ENCODE results near the gene PKD1L1. TPM values are rescaled to one million over a fixed set of nuclear protein-coding genes. Genes with fewer than 3 reads are reported as not detected.

Gene PKD1L1
- total RNA-seq, 1 donor from 2014 or later = under 0.01 TPM

- DNase-seq (ENCODE audit: low spot score) = no peak
Measured at GRCh38 chr7:47875998-47876744, 72.1 kb downstream of the PKD1L1 start.

GRCh38 chr7:47875406-47875805, 72.9 kb downstream of the PKD1L1 start:
- DNase-seq (ENCODE audit: low spot score) = no peak

GRCh38 chr7:47873762-47874161, 74.5 kb downstream of the PKD1L1 start:
- no peak for DNase-seq (ENCODE audit: low spot score)

DNA sequence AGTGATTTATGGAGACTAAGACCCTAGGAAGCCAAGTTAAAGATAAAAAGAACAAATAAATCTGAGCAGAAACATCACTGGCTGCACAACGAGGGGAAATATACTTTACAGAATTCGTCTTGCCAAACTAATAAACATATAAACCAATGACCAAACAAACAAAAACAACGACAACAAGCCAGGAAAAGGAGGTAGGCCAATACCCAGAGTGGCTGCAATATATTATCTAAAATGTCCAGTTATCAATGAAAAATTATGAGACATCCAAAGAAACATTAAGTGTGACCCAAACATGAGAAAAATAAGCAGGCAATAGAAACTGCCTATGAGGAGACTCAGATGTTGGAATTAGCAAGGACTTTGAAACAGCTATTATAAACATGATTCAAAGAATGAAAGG, 81.0 kb downstream of the PKD1L1 start:
- no peak for DNase-seq (ENCODE audit: low spot score)

DNA sequence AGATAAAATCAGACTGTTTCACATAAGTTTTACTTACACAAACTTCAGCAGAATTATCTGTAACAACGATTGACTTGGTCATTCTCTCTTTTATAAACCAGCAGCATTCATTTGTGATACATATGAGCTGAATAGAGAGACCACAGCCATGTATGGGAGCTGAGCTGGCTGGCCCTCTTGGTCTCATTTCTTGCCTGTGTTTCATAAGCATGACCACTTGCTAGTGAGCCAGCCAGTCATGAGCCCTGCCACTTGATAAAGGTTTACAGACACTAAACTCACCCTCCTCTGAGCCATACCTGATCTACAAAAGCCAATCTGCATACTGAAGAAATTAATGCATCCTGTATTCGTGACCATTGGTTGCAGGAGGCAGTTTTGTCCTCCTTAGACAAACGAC, 82.1 kb downstream of the PKD1L1 start:
- no peak for DNase-seq (ENCODE audit: low spot score)

GRCh38 chr7:47852330-47853245, 95.7 kb downstream of the PKD1L1 start:
- no peak for DNase-seq (ENCODE audit: low spot score)

DNA sequence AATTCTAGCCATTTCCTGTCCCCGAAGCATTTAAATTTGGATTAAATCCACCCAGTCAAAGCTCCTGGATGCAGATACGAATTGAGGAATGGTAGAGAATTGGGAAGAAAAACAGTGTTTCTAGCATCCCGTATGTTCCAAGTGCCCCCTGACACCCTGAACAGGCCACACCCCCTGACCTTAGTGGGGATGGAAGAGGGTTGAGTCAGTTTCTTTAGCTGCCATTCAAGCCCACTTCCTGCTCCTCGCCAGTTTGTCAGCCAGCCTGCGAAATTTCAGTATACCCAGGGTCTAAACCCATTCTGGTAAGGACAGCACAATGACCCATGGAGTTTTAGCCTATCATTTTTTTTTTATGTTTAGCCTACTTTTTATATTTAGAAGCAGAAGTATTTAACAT, 101.1 kb downstream of the PKD1L1 start:
- DNase-seq (ENCODE audit: low spot score) = no peak

DNA sequence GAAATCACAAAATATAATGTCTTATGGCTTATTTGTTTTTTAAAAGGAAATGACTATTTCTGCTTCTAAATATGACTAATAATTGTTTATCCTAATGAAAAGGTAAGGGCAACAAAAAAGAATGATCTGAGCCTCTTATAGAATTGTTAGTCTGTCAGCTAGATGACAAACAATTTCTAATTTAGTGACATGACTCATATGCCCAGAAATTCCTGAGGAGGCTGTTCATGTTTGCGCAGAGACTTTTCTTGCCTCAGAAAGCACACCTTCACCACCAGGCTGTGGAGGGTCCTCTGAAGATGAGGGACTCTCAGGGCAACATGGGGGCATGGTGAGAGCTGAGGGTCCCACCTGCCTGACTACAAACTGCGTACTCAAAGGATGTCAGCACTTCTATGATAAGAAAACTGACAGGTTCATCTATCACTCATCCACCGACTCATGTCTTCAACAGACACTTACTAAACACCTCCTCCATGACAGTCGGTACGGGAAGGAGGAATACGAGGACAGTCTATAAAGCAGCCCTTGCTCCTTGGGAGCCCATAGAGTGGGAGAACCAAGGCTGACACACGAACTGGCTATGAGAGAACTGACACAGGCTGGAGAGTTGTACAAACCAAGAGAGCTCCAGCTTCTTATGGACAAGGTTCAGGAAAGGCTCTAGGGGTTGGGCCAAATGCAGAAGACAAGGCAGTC, 102.0 kb downstream of the PKD1L1 start:
- peak; percentile 27 for DNase-seq (ENCODE audit: low spot score)

DNA sequence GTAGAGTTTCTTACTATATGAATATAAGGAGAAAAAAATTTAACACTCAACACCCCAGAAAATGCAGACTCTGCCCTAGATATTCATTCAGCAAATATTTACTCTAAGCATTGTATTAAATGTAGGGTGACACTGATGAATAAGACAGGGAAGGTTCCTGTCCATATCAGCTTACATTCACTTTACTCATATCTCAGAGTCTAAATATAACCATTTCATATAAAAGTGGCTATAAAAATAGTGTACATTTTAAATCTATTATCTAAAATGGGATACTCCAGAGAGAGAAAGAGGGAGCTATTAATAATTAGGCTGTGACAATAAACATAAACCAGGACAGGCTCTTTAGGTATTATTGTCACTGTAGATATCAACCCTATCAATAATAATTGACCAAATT, 104.0 kb downstream of the PKD1L1 start:
- no peak for DNase-seq (ENCODE audit: low spot score)

DNA sequence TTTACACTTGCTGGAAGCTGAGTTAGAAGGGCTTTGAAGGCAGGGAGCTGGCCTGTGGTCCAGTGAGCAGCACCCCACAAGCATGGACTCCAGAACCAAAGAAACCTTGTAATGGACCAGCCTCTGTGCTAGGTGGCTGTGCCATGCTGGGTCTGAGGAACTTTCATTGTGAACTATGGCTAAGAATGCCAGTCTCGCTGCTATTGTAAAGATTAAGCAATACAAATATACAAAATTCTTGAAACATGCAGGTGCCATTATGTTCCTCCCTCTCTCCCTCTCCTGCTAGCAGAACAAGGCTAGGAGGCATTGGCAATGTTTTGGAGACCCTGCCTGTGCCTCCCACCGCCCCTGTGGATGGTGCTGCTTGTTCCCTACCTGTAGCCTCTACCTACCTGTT, 105.0 kb downstream of the PKD1L1 start:
- no peak for DNase-seq (ENCODE audit: low spot score)

DNA sequence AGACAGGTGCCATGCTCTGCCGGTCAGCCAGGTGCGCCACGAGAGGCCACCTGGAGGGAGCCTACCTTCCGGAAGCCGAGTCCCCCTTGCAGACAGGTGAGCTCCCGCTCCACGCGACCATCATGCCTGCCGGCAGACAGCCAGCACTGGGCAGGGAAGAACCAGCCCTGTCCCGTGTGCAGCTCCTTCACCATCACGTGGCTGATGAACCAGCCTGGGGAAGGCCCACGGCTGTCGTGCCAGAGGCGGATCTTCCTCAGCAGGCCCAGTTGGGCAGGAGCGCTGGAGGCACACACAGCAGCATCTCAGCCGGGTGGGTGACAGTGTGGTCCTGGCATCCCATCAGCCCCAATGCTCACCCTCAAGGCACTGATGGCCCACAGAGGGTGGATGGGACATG, 108.9 kb downstream of the PKD1L1 start:
- no peak for DNase-seq (ENCODE audit: low spot score)

- DNase-seq (ENCODE audit: low spot score) = no peak
Measured at GRCh38 chr7:47837826-47838225, 110.4 kb downstream of the PKD1L1 start.

GRCh38 chr7:47836503-47837202, 111.6 kb downstream of the PKD1L1 start:
- no peak for DNase-seq (ENCODE audit: low spot score)

DNA sequence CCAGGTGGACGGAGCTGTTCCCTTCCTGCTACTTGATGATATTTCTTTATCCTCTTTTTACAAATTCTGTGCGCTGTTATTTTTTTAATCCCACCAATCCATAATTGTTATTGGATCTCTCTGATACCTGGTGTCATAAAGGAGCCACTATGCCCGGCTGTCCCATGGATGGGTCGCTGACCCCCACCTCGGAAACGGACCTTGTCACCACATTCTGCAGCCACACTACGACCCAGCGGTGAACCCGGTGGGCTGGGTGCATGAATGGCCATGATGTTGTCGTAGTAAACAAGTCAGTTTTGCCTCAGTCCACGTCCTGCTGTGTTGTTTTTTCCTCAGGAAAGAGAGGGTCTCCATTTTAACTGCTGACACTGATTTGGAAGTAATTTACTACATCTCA, 112.2 kb downstream of the PKD1L1 start:
- no peak for DNase-seq (ENCODE audit: low spot score)

- no peak for DNase-seq (ENCODE audit: low spot score)
Measured at GRCh38 chr7:47833211-47833610, 115.1 kb downstream of the PKD1L1 start.

DNA sequence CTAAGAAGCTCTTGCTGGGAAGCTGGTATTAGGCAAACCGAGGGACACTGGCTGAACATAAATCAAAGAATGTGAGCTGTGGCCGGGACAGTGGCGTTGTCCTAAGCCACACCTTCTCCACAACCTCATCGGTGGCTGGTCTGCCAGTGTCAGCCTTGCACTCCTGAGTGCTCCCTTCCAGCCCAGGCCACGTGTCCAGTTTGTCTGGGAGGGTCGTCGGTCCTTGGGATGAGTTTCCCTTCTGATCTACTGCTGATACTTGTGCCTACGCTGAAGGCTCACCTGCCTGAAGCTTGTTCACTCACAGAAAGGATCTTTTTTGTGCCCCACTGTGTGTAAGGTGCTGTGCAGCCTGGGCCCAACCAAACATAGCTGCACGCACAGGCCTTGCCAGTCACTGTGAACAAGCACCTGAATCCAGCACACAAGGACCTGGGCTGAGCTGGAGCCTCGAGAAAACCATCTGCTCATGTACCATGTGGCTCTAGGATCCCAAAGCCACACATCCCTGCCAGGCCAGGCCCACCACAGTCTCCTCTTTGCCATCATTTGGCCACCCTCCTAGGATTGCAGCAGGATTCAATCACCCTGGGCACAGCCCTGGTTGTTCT, 116.1 kb downstream of the PKD1L1 start:
- no peak for DNase-seq (ENCODE audit: low spot score)

DNA sequence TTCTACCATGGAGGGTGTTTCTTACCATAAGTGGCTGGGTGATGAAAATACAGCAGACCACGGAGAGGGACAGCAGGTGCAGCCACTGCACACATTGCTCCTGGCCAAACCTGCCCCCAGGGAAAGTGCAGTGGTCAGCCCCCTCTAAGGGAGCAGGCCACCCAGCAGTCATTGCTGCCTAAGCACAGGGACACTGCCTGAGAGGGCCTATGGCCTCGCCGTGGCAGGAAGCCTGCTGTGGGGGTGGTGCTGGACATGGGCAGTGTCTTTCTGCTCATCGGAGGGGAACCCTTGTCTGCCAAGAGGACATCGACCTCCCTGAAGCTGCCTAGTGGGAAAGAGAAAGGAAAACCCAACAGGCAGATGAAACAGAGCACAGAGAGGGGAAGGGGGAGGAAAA, 118.3 kb downstream of the PKD1L1 start:
- DNase-seq (ENCODE audit: low spot score) = no peak

- no peak for DNase-seq (ENCODE audit: low spot score)
Measured at GRCh38 chr7:47827871-47828270, 120.4 kb downstream of the PKD1L1 start.

GRCh38 chr7:47827351-47827756, 120.9 kb downstream of the PKD1L1 start:
- DNase-seq (ENCODE audit: low spot score) = no peak

DNA sequence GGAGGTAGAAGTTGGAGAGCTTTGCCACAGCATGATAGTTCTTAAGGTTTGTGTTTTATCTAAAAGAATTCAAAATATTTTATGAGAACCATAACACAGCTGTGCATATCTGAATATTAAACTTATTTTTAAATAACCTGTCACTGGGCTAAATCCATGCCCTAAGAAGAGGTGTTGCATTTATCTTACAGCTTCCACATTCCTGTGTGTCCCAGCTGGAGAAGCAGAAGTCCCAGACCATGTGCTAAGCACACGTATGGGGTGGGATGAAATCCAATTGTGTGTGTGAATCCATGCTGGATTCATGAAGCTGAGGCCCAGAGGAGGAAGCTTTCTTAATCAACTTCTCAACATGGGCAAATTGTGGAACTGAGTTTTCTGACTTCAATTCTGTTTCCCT, 121.5 kb downstream of the PKD1L1 start:
- no peak for DNase-seq (ENCODE audit: low spot score)

- no peak for DNase-seq (ENCODE audit: low spot score)
Measured at GRCh38 chr7:47819607-47819920, 128.7 kb downstream of the PKD1L1 start.
